ENCODE results near the gene C19orf81.

The C19orf81 gene

GRCh38 chr19:50658441-50659317, 9.4 kb downstream of the C19orf81 start:
- DNase-seq (ENCODE audit: low read depth), result no peak

DNA sequence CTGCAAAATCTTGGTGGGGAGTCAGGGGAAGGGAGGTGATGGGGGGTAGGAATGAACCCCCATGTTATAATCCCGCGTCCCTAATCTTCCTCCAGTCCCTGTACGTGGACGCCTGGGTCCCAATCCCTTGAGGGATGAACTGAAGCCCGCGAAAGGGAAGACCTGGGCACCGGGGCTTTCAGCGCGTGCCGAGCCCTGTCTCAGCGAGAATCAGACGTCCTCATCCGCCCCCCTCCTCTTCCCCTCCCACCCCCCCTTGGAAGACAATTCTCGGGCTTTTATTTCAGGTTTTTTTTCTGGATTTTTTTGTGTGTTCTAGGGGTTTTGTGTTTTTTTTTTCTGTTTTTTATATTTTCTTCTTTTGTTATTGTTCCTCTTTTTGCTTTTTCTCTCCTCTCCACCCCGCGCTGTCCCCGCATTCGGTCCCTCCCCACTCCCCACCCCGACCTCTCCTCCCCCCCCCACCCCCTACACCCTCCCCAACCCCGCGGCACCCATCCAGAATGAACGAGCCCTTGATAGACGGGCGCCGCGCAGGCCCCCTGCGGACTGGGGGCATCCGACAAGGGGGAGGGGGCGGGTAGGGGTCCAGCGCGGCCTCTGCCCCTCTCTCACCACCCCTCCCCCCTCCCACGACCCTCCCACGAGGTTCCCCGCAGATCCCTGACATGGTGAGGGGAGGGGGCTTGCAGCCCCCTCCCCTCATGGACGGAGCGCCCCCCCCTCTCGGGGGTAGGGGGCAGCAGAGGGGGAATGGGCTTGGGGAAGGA, 10.3 kb downstream of the C19orf81 start:
- DNase-seq (ENCODE audit: low read depth), result no peak

- DNase-seq (ENCODE audit: low read depth), result no peak
These were observed 10.8 kb downstream of the C19orf81 start for GRCh38 chr19:50660088-50660366.

GRCh38 chr19:50661023-50661422, 11.8 kb downstream of the C19orf81 start:
- no peak for DNase-seq (ENCODE audit: low read depth)

- no peak for DNase-seq (ENCODE audit: low read depth)
These were observed 12.8 kb downstream of the C19orf81 start for GRCh38 chr19:50661766-50662650.

- no peak for DNase-seq (ENCODE audit: low read depth)
These were observed 13.6 kb downstream of the C19orf81 start for GRCh38 chr19:50662651-50663481.

GRCh38 chr19:50663482-50663790, 14.2 kb downstream of the C19orf81 start:
- no peak for DNase-seq (ENCODE audit: low read depth)

GRCh38 chr19:50664204-50664603, 15.0 kb downstream of the C19orf81 start:
- DNase-seq (ENCODE audit: low read depth), result no peak

GRCh38 chr19:50666346-50667176, 17.3 kb downstream of the C19orf81 start:
- no peak for DNase-seq (ENCODE audit: low read depth)

DNA sequence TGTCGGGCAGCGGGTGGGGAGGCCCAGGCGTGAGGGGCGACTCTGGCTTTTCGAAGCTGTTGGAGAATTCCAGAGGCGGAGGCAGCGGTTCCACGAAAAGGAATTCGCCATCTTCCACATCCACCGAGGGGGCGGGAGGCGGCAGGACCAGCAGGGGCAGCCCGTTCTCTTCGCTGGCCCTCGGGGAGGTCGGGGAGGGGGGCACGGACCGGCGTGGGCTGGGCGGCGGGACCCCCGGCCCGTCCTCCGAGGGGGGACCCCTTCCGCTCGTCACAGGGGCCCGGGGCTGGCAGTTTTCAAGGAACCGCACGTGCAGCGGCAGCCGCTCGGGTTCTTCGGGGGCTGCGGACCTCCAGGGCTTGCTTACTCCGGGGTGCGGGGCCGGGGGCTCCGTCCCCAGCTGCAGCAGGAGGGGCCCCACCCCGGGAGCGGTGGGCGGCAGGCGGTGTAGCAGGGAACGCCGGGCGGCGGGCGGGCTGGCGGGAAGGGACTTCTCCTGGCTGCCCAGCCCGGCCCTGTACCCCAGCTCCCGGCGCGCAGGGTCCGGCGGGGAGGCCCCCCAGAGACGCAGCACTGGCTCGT, 18.0 kb downstream of the C19orf81 start:
- no peak for DNase-seq (ENCODE audit: low read depth)

- no peak for DNase-seq (ENCODE audit: low read depth)
These were observed 18.6 kb downstream of the C19orf81 start for GRCh38 chr19:50667759-50668231.

DNA sequence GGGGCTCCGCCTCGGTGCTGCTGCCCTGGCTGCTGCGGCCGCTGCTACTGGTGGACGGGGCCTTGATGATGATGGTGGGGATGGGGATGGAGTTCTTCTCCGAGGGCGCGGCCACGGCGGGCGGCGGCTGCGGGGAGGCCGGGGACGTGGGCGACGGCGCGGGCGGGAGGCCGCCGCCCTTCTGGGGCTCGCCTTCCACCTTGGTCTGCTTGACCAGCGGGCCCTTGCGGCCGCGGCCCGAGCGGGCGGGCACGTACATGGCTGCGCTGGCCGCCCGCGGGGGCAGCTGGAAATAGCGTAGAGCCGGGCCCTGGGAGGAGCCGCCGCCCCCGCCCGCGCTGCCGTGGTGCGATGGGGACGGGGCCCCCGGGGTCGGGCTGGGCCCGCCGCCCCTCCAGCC, 19.2 kb downstream of the C19orf81 start:
- no peak for DNase-seq (ENCODE audit: low read depth)

- no peak for DNase-seq (ENCODE audit: low read depth)
These were observed 19.6 kb downstream of the C19orf81 start for GRCh38 chr19:50668879-50669278.

GRCh38 chr19:50669302-50670101, 20.3 kb downstream of the C19orf81 start:
- DNase-seq (ENCODE audit: low read depth), result no peak

- no peak for DNase-seq (ENCODE audit: low read depth)
These were observed 20.8 kb downstream of the C19orf81 start for GRCh38 chr19:50670102-50670380.

DNA sequence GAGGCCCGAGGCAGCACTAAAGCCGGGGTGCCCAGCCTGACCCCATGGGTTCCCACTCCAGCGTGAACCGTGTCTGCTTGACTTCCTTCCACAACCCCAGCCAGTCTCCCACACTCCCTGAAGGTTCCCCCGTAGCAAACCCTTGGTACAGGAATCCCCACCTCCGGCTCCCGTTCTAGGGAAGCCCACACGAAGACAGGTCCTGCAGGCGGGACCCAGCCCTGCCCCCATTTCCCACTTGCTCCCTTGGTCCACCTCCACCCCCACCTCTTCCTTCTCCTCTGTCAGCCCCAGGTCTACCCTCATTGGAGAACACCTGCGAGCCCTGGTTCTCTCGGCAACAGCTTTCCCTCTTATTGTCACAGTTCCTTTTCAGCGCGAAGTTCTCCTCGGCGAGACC, 23.9 kb downstream of the C19orf81 start:
- no peak for DNase-seq (ENCODE audit: low read depth)

DNA sequence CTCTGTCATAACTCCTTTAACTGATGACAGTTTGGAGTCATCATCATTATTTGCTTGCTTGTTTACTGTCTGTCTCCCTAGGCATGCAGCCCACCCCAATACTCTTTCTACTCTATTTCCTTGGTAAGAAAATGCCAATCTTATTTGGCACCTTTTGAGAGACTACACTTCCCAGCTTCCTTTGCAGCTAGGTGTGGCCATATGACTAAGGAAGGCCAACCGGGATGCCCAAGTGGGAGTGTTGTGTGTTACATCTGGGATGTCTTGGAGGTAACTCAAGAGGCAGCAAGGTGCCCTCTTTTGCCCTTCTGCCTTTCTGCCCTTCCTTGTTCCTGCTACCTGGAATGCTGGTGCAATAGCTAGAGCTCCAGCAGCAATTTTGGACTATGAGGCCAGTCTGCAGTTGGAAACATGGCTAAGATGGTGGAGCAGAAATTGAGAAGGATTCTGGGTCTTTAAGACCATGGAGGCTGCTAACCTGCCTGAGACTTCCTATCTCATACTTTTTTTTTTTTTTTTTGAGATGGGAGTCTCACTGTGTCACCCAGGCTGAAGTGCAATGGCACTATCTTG, 27.5 kb downstream of the C19orf81 start:
- no peak for DNase-seq (ENCODE audit: low read depth)

DNA sequence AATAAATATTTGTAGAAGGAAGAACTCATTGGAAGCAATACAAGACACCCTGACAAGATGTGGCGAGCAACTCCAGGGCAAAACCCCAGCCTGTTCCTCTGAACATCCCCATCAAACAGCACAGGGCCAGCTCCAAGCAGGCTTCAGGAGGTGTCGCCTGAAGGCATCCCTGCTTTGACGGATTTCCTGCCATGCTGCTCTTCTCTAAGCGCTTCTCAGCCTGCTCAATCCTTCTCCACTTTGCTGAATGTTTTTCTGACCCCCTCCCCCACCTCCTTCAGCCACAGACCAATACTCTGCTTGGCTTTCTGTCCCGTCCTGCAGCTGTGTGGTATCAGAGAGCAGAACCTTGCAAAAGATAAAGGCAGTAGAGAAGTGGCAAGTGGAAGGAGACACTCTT, 28.4 kb downstream of the C19orf81 start:
- no peak for DNase-seq (ENCODE audit: low read depth)

GRCh38 chr19:50678323-50678722, 29.1 kb downstream of the C19orf81 start:
- no peak for DNase-seq (ENCODE audit: low read depth)
